HEK293 (cell line): ENCODE results near the gene IQCE.

Experiments used
- CTCF ChIA-PET: fragments of 350-600 bp; formaldehyde crosslinking; extraction: SDS; loops from one replicate; lab custom pipeline; 2021; ENCODE audit warnings: antibody characterized with exemption; lab: Yijun Ruan, JAX
- POLR2A ChIA-PET: fragments of 300-600 bp; formaldehyde crosslinking; extraction: SDS; loops from one replicate; lab custom pipeline; 2020; ENCODE audit warnings: antibody characterized with exemption, inconsistent platforms; lab: Yijun Ruan, JAX
- H3K27ac ChIP-seq: fragments of 200-500 bp; sonication (Bioruptor generic); 2 replicates; pipeline ENCODE4 v1.5.1; 2014; ENCODE audit warnings: low read depth, low read length, control low read depth, inconsistent platforms; ENCODE audit errors: extremely low read depth
- H3K36me3 ChIP-seq, 2 experiments: fragments of 200-500 bp in 1 of 2; sonication (Bioruptor generic) in 1 of 2; 1 replicate in 1 of 2; 2 replicates in 1 of 2; pipeline ENCODE4 v1.5.1; 2014 to 2017; ENCODE audit warnings: inconsistent platforms in 2 of 2, low read length in 2 of 2; ENCODE audit not compliant: control insufficient read depth in 2 of 2, insufficient read depth in 1 of 2
- H3K4me1 ChIP-seq: fragments of 200-500 bp; sonication (Bioruptor generic); 2 replicates; pipeline ENCODE4 v1.5.1; 2014; ENCODE audit warnings: mild to moderate bottlenecking, low read length, inconsistent platforms; ENCODE audit not compliant: control insufficient read depth, insufficient read depth
- H3K4me3 ChIP-seq: 2 replicates; pipeline ENCODE4 v1.5.1; 2011; ENCODE audit warnings: low read depth, mild to moderate bottlenecking, control low read depth, low read length, moderate library complexity
- H3K9me3 ChIP-seq: fragments of 200-500 bp; sonication (Bioruptor generic); 2 replicates; pipeline ENCODE4 v1.5.1; 2014; ENCODE audit warnings: low read depth, low read length, inconsistent platforms; ENCODE audit not compliant: control insufficient read depth, insufficient read depth
- GFI1B ChIP-seq: fragments of 450-650 bp; formaldehyde crosslinking; IDR thresholded peaks from 2 replicates; pipeline ENCODE4 v1.5.1; 2016; ENCODE audit warnings: missing biosample characterization, missing genetic modification characterization
- OSR2 ChIP-seq: fragments of 450-650 bp; formaldehyde crosslinking; IDR thresholded peaks from 2 replicates; pipeline ENCODE4 v1.5.1; 2016; ENCODE audit warnings: missing biosample characterization, missing genetic modification characterization
- ZNF146 ChIP-seq: fragments of 450-650 bp; formaldehyde crosslinking; IDR thresholded peaks from 2 replicates; pipeline ENCODE4 v1.5.1; 2016; ENCODE audit warnings: missing biosample characterization, missing genetic modification characterization
- ZNF157 ChIP-seq: fragments of 450-650 bp; formaldehyde crosslinking; IDR thresholded peaks from 2 replicates; pipeline ENCODE4 v1.5.1; 2016; ENCODE audit warnings: missing biosample characterization, missing genetic modification characterization
- ZNF239 ChIP-seq: fragments of 450-650 bp; formaldehyde crosslinking; IDR thresholded peaks from 2 replicates; pipeline ENCODE4 v1.5.1; 2016; ENCODE audit warnings: missing biosample characterization, missing genetic modification characterization
- ZNF341 ChIP-seq: fragments of 450-650 bp; formaldehyde crosslinking; IDR thresholded peaks from 2 replicates; pipeline ENCODE4; 2016; ENCODE audit warnings: low read depth, missing biosample characterization, missing genetic modification characterization
- ZNF394 ChIP-seq: fragments of 450-650 bp; formaldehyde crosslinking; IDR thresholded peaks from 2 replicates; pipeline ENCODE4 v1.5.1; 2016; ENCODE audit warnings: missing biosample characterization, missing genetic modification characterization, mild to moderate bottlenecking, moderate library complexity, borderline replicate concordance
- ZNF416 ChIP-seq: fragments of 450-650 bp; formaldehyde crosslinking; IDR thresholded peaks from 2 replicates; pipeline ENCODE4 v1.5.1; 2016; ENCODE audit warnings: missing biosample characterization, missing genetic modification characterization
- ZNF514 ChIP-seq: fragments of 450-650 bp; formaldehyde crosslinking; IDR thresholded peaks from 2 replicates; pipeline ENCODE4 v1.5.1; 2016; ENCODE audit warnings: missing biosample characterization, missing genetic modification characterization
- ZNF529 ChIP-seq: fragments of 450-650 bp; formaldehyde crosslinking; IDR thresholded peaks from 2 replicates; pipeline ENCODE4 v1.5.1; 2017; ENCODE audit warnings: missing genetic modification characterization, missing biosample characterization; ENCODE audit not compliant: insufficient replicate concordance
- ZNF624 ChIP-seq: fragments of 450-650 bp; formaldehyde crosslinking; IDR thresholded peaks from 2 replicates; pipeline ENCODE4 v1.5.1; 2017; ENCODE audit warnings: missing biosample characterization, missing genetic modification characterization
- ZNF626 ChIP-seq: fragments of 450-650 bp; sonication (Bioruptor Pico); formaldehyde crosslinking; IDR thresholded peaks from 2 replicates; pipeline ENCODE4 v1.5.1; 2018; ENCODE audit warnings: missing biosample characterization, missing genetic modification characterization, inconsistent platforms
- TF ChIP-seq, protein P1 (sequence below): fragments of 450-650 bp; formaldehyde crosslinking; IDR thresholded peaks from 2 replicates; pipeline ENCODE4 v1.5.1; 2016; ENCODE audit warnings: missing biosample characterization, missing genetic modification characterization
- TF ChIP-seq, protein P2 (sequence below): fragments of 450-650 bp; formaldehyde crosslinking; IDR thresholded peaks from 2 replicates; pipeline ENCODE4 v1.5.1; 2017; ENCODE audit warnings: missing biosample characterization, missing genetic modification characterization
- TF ChIP-seq, protein P3 (sequence below): fragments of 450-650 bp; formaldehyde crosslinking; IDR thresholded peaks from 2 replicates; pipeline ENCODE4 v1.5.1; 2016; ENCODE audit warnings: missing biosample characterization, missing genetic modification characterization

IQCE gene

DNA sequence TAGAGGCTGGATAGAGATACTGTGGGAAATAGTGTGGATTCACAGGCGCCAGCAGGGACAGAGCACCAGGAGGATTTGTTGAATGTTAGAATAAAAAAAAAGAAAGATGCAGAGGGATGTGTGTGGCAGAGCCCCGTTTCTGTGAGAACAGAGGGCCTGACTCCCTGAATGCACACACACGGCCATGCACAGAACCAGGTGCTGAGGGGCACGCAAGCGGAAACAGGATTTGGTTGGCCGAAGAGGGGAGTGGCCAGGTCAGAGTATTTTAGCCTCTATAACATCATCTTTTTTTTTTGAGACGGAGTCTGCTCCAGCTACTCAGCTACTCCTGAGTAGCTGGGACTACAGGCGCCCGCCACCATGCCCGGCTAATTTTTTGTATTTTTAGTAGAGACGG is 21.9 kb downstream of the IQCE start:
- no peak overlapping the region for H3K4me3 ChIP-seq
- ChIA-PET CTCF (no interaction called here), POLR2A (interaction anchor here (0.6 kb wide), 1 partner anchor 1095 kb away, joined by 3 read pairs; no protein-coding TSS in a partner anchor)
- peak; percentile 72; the same call in 1 of the 2 replicates for TF ChIP-seq ZNF394 (tag by site-specific recombination)
- TF ChIP-seq ZNF146 (tag by site-specific recombination) = no peak
- no peaks in the 10 kb centered on the region for H3K9me3 ChIP-seq
- no peaks in the 10 kb centered on the region for H3K4me1 ChIP-seq
- no peak overlapping the region for H3K27ac ChIP-seq
- H3K36me3 ChIP-seq = peaks cover 3 to 19% of the 10 kb centered on the region in 2 experiments; a peak in 2 of 3 replicates

DNA sequence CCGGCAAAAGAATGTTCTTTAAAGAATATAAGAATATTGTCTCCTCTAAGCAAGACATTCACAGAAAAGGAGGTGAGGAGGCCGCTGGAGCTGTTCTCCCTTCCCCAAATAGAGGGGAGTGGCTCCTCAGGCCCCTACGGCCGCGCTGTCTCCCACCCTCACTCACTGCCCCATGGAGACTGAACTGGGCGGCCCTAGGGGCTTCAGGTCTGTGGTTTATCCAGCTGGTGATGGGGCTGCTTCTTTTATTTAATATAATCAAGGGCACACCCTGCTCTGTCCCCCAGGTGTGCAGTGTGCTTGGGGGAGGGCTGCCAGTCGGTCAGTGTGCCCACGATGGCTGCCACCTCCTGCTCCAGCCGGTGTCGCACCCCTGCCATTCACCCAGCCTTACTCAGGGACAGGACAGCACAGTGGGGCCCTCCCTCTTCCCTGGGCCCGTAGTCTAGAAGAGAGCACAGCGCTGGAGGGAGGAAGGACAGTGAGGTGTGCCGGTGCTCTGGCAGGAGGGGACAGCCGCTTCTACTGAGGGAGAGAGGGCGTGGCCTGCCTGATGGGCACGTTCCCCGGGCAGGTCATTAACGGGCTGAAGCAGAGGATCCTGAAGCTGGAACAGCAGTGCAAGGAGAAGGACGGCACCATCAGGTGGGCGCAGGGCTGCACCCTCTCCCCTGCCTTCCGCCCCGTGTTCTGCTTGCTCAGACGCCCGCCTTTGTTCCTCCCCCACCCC is 23.4 kb downstream of the IQCE start:
- H3K9me3 ChIP-seq = no peaks in the 10 kb centered on the region
- no peak overlapping the region for H3K27ac ChIP-seq
- TF ChIP-seq ZNF624 (tag by site-specific recombination) (no peak), OSR2 (tag by site-specific recombination) (no peak), ZNF239 (tag by site-specific recombination) (no peak), ZNF626 (tag by site-specific recombination) (no peak), ZNF416 (tag by site-specific recombination) (no peak), ZNF514 (no peak), ZNF157 (tag by site-specific recombination) (no peak), ZNF529 (tag by site-specific recombination) (no peak), GFI1B (tag by site-specific recombination) (no peak), ZNF341 (tag by site-specific recombination) (no peak)
- TF ChIP-seq, protein P1, sequence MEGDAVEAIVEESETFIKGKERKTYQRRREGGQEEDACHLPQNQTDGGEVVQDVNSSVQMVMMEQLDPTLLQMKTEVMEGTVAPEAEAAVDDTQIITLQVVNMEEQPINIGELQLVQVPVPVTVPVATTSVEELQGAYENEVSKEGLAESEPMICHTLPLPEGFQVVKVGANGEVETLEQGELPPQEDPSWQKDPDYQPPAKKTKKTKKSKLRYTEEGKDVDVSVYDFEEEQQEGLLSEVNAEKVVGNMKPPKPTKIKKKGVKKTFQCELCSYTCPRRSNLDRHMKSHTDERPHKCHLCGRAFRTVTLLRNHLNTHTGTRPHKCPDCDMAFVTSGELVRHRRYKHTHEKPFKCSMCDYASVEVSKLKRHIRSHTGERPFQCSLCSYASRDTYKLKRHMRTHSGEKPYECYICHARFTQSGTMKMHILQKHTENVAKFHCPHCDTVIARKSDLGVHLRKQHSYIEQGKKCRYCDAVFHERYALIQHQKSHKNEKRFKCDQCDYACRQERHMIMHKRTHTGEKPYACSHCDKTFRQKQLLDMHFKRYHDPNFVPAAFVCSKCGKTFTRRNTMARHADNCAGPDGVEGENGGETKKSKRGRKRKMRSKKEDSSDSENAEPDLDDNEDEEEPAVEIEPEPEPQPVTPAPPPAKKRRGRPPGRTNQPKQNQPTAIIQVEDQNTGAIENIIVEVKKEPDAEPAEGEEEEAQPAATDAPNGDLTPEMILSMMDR (tag by site-specific recombination) = no peak
- TF ChIP-seq, protein P2, sequence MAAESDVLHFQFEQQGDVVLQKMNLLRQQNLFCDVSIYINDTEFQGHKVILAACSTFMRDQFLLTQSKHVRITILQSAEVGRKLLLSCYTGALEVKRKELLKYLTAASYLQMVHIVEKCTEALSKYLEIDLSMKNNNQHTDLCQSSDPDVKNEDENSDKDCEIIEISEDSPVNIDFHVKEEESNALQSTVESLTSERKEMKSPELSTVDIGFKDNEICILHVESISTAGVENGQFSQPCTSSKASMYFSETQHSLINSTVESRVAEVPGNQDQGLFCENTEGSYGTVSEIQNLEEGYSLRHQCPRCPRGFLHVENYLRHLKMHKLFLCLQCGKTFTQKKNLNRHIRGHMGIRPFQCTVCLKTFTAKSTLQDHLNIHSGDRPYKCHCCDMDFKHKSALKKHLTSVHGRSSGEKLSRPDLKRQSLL = no peak
- TF ChIP-seq, protein P3, sequence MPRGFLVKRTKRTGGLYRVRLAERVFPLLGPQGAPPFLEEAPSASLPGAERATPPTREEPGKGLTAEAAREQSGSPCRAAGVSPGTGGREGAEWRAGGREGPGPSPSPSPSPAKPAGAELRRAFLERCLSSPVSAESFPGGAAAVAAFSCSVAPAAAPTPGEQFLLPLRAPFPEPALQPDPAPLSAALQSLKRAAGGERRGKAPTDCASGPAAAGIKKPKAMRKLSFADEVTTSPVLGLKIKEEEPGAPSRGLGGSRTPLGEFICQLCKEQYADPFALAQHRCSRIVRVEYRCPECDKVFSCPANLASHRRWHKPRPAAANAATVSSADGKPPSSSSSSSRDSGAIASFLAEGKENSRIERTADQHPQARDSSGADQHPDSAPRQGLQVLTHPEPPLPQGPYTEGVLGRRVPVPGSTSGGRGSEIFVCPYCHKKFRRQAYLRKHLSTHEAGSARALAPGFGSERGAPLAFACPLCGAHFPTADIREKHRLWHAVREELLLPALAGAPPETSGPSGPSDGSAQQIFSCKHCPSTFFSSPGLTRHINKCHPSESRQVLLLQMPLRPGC (tag by site-specific recombination) = no peak
- no peak overlapping the region for H3K4me3 ChIP-seq
- POLR2A ChIA-PET = no interaction called here
- CTCF ChIA-PET = interaction anchor here (0.6 kb wide), 1 partner anchor 514 kb away, joined by 4 read pairs; no protein-coding TSS in a partner anchor
- H3K36me3 ChIP-seq = peaks cover 0 to 29% of the 10 kb centered on the region in 2 experiments; a peak in 2 of 3 replicates
- H3K4me1 ChIP-seq = no peaks in the 10 kb centered on the region
